ENCODE measurements around the gene TRABD2B. TPM values are rescaled to one million over a fixed set of nuclear protein-coding genes. Genes with fewer than 3 reads are reported as not detected.

TRABD2B gene
- total and polyA plus RNA-seq, 2 of the 4 experiments (the other 2 are of a cell fraction), result not detected

GRCh38 chr1:47914952-47915676, 82.1 kb downstream of the TRABD2B start:
- no peak overlapping the region for H3K9ac ChIP-seq (ENCODE audit: low read depth, low read length)
- H3K4me1 ChIP-seq (ENCODE audit: control insufficient read depth, insufficient read depth, low read length), result no peaks in the 10 kb centered on the region
- intact Hi-C loops (cut with micrococcal nuclease) (no loop called here), dilution Hi-C loops (cut with HindIII; ENCODE audit: low sequenced_read_pairs, unreplicated experiment) (no loop called here), in situ Hi-C loops (cut with MboI; ENCODE audit: low sequenced_read_pairs) (no loop called here)
- H3K79me1 ChIP-seq (ENCODE audit: low read depth in 1 of 2, low read length in 2 of 2), result no peaks in the 10 kb centered on the region
- H2AK9ac ChIP-seq (replicated peaks; ENCODE audit: low read depth, low read length, poor library complexity), result no peak overlapping the region
- no peak overlapping the region for H3K4me2 ChIP-seq (ENCODE audit: low read depth, low read length)
- no peak overlapping the region for H3K14ac ChIP-seq (replicated peaks; ENCODE audit: low read depth, low read length)
- ATAC-seq (ENCODE audit: low read depth) (no peak), DNase-seq (no peak)
- no TSS peak for BruUV-seq (replicated peaks)
- POLR2A ChIA-PET (ENCODE audit: unreplicated experiment), result no interaction called here
- no peak overlapping the region for H2BK120ac ChIP-seq (ENCODE audit: low read depth, low read length)
- H3K4me3 ChIP-seq (ENCODE audit: insufficient read depth, low read depth, low read length), result no peak overlapping the region
- no peak overlapping the region for H4K8ac ChIP-seq (ENCODE audit: low read depth in 2 of 2, low read length in 2 of 2)
- H3K27ac ChIP-seq (ENCODE audit: insufficient read depth, low read length), result no peak overlapping the region
- H4K20me1 ChIP-seq (ENCODE audit: insufficient read depth, low read length), result no peaks in the 10 kb centered on the region
- no peak overlapping the region for H3K18ac ChIP-seq (ENCODE audit: low read depth, low read length)
- H2AFZ ChIP-seq (replicated peaks; ENCODE audit: low read length, poor library complexity), result no peak overlapping the region
- H3K23ac ChIP-seq (ENCODE audit: low read depth, low read length), result no peak overlapping the region
- H2AK5ac ChIP-seq (ENCODE audit: low read depth, low read length), result no peak overlapping the region
- no peak overlapping the region for H3K56ac ChIP-seq (ENCODE audit: extremely low read depth, insufficient read depth, low read length)
- no peak overlapping the region for H4K5ac ChIP-seq (ENCODE audit: low read depth, low read length)
- no peak overlapping the region for H4K91ac ChIP-seq (ENCODE audit: insufficient read depth, low read depth, low read length)
- no peaks in the 10 kb centered on the region for H3K9me1 ChIP-seq (ENCODE audit: insufficient read depth, low read length)
- no peak overlapping the region for H2BK15ac ChIP-seq (ENCODE audit: low read depth, low read length)
- H3K4ac ChIP-seq (ENCODE audit: low read depth, low read length), result no peak overlapping the region
- no peaks in the 10 kb centered on the region for H3K27me3 ChIP-seq (ENCODE audit: control insufficient read depth, insufficient read depth, low read length)
- no peaks in the 10 kb centered on the region for H3K36me3 ChIP-seq (ENCODE audit: control insufficient read depth, insufficient read depth, low read length)
- CTCF ChIA-PET, result no interaction called here
- no peak overlapping the region for H2BK20ac ChIP-seq (ENCODE audit: low read depth, low read length)
- H3K9me3 ChIP-seq (ENCODE audit: control insufficient read depth, insufficient read depth, low read length), result no peaks in the 10 kb centered on the region
- WGBS, 2 experiments (ENCODE audit: extremely low coverage in 2 of 2, insufficient read length in 1 of 2), result 0% methylated on average over 2 of the region's 8 CpGs; no CpG with 5 or more reads in 1 of the 2 experiments
- H2BK5ac ChIP-seq (ENCODE audit: low read depth, low read length, poor library complexity, severe bottlenecking), result no peak overlapping the region
- TF ChIP-seq SMC3 (IDR thresholded peaks at IDR 0.05; ENCODE audit: low read depth, low read length), result no peak
- TF ChIP-seq CEBPB (IDR thresholded peaks at IDR 0.05; ENCODE audit: low read depth, low read length), result no peak
- no peak for TF ChIP-seq POLR2A (IDR thresholded peaks at IDR 0.05; ENCODE audit: low read depth, low read length)
- no peak for TF ChIP-seq RFX5 (IDR thresholded peaks at IDR 0.05; ENCODE audit: low read depth, low read length)
- TF ChIP-seq MXI1 (IDR thresholded peaks at IDR 0.05; ENCODE audit: borderline replicate concordance, low read depth, low read length), result no peak
- TF ChIP-seq NFE2L2 (IDR thresholded peaks at IDR 0.05; ENCODE audit: low read depth, low read length), result no peak
- TF ChIP-seq, protein P1, sequence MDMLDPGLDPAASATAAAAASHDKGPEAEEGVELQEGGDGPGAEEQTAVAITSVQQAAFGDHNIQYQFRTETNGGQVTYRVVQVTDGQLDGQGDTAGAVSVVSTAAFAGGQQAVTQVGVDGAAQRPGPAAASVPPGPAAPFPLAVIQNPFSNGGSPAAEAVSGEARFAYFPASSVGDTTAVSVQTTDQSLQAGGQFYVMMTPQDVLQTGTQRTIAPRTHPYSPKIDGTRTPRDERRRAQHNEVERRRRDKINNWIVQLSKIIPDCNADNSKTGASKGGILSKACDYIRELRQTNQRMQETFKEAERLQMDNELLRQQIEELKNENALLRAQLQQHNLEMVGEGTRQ (IDR thresholded peaks at IDR 0.05; ENCODE audit: low read depth, low read length), result no peak
- TF ChIP-seq FOS (IDR thresholded peaks at IDR 0.05; ENCODE audit: low read depth, low read length), result no peak
- no peak for TF ChIP-seq MAZ (IDR thresholded peaks at IDR 0.05; ENCODE audit: borderline replicate concordance, low read depth, low read length)
- no peak for TF ChIP-seq BHLHE40 (IDR thresholded peaks at IDR 0.05; ENCODE audit: low read depth, low read length)
